ENCODE results near the gene PIGQ.

- TF ChIP-seq CTCF (IDR thresholded peaks at IDR 0.05) (no peak), POLR2A (IDR thresholded peaks at IDR 0.05) (no peak)
These were observed 25.3 kb downstream of the PIGQ start for GRCh38 chr16:595094-595528.
